OCI-LY1 (cell line): ENCODE measurements around the gene VARS2.

ENCODE experiments used
- EZH2 ChIP-seq: fragments of 200-600 bp; sonication (generic), shearing (Covaris generic); IDR thresholded peaks from 2 replicates; pipeline ENCODE4 v1.8.0; 2017; ENCODE audit warnings: borderline replicate concordance, mixed run types, mild to moderate bottlenecking, antibody characterized with exemption, low read length, moderate library complexity, mixed read lengths
- TF ChIP-seq, protein P1 (sequence below): fragments of 200-600 bp; sonication (generic), shearing (Covaris generic); IDR thresholded peaks from 2 replicates; pipeline ENCODE4 v1.5.1; 2017; ENCODE audit warnings: mild to moderate bottlenecking, antibody characterized with exemption, low read length, moderate library complexity, mixed read lengths

GRCh38 chr6:30882204-30882758, 31.8 kb upstream of the VARS2 start:
- TF ChIP-seq EZH2: no peak
- TF ChIP-seq, protein P1, sequence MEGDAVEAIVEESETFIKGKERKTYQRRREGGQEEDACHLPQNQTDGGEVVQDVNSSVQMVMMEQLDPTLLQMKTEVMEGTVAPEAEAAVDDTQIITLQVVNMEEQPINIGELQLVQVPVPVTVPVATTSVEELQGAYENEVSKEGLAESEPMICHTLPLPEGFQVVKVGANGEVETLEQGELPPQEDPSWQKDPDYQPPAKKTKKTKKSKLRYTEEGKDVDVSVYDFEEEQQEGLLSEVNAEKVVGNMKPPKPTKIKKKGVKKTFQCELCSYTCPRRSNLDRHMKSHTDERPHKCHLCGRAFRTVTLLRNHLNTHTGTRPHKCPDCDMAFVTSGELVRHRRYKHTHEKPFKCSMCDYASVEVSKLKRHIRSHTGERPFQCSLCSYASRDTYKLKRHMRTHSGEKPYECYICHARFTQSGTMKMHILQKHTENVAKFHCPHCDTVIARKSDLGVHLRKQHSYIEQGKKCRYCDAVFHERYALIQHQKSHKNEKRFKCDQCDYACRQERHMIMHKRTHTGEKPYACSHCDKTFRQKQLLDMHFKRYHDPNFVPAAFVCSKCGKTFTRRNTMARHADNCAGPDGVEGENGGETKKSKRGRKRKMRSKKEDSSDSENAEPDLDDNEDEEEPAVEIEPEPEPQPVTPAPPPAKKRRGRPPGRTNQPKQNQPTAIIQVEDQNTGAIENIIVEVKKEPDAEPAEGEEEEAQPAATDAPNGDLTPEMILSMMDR: no peak
